B cell (primary cell): ENCODE measurements around the gene HECTD1. TPM values are rescaled to one million over a fixed set of nuclear protein-coding genes. Genes with fewer than 3 reads are reported as not detected.

ENCODE experiments used
- ATAC-seq: fragments of 200-7000 bp; cut with Tn5 transposase; one replicate; pipeline ENCODE4 v1.10.0; 2021; ENCODE audit warnings: low read depth, mild to moderate bottlenecking, moderate number of reproducible peaks, moderate library complexity
- CTCF ChIA-PET: fragments of 350-600 bp; sonication (Branson Sonifier 250); formaldehyde crosslinking; loops from one replicate; lab custom pipeline; 2021; ENCODE audit warnings: antibody characterized with exemption, inconsistent platforms; lab: Charles Lee
- POLR2A ChIA-PET: fragments of 350-600 bp; sonication (Branson Sonifier 250); formaldehyde crosslinking; loops from one replicate; lab custom pipeline; 2021; ENCODE audit warnings: antibody characterized with exemption; lab: Charles Lee
- DNase-seq: peaks from one replicate; pipeline ENCODE4 v3.0.0; 2013
- H2AFZ ChIP-seq: 2 replicates; pipeline ENCODE4 v1.6.1; 2012; ENCODE audit warnings: mild to moderate bottlenecking, low read depth, low read length; ENCODE audit not compliant: insufficient read depth, poor library complexity, severe bottlenecking
- H3K27ac ChIP-seq, 2 donors: 1 replicate in 1 of 2; 2 replicates in 1 of 2; pipeline ENCODE4 v1.5.1; 2012 to 2013; ENCODE audit warnings: low read length in 2 of 2, mild to moderate bottlenecking in 2 of 2, moderate library complexity in 1 of 2
- H3K27me3 ChIP-seq, 4 experiments: fragments of 200-600 bp in 1 of 4; sonication (generic) in 1 of 4; replicated peaks in 1 of 4; 1 replicate in 2 of 4; 2 replicates in 2 of 4; pipeline versions ENCODE4 v1.6.1 to v1.7.0; 2013 to 2016; ENCODE audit warnings: low read length in 3 of 4, mild to moderate bottlenecking in 2 of 4, mixed read lengths in 1 of 4, moderate library complexity in 1 of 4; ENCODE audit not compliant: insufficient read depth in 4 of 4, control insufficient read depth in 3 of 4; ENCODE audit errors: control extremely low read depth in 1 of 4
- H3K36me3 ChIP-seq, 2 experiments: replicated peaks in 1 of 2; 1 replicate in 1 of 2; 2 replicates in 1 of 2; pipeline versions ENCODE4 v1.6.1 to v1.7.1; 2013; ENCODE audit warnings: low read length in 1 of 2; ENCODE audit not compliant: insufficient read depth in 2 of 2, control insufficient read depth in 1 of 2; ENCODE audit errors: control extremely low read depth in 1 of 2, extremely low read depth in 1 of 2
- H3K4me1 ChIP-seq, 2 donors: fragments of 200-600 bp in 1 of 2; sonication (generic) in 1 of 2; 1 replicate in 1 of 2; 2 replicates in 1 of 2; pipeline versions ENCODE4 v1.5.1 to v1.6.1; 2013 to 2017; ENCODE audit warnings: low read length in 2 of 2; ENCODE audit not compliant: control insufficient read depth in 2 of 2, insufficient read depth in 2 of 2
- H3K4me2 ChIP-seq: replicated peaks from 2 replicates; pipeline ENCODE3; 2012; ENCODE audit warnings: mild to moderate bottlenecking, low read depth, low read length; ENCODE audit not compliant: poor library complexity, severe bottlenecking
- H3K4me3 ChIP-seq, 5 experiments: fragments of 200-600 bp in 1 of 5; sonication (generic) in 1 of 5; 1 replicate in 3 of 5; 2 replicates in 2 of 5; pipeline versions ENCODE4 v1.5.1 to v1.7.0; 2011 to 2016; ENCODE audit warnings: low read length in 4 of 5, mild to moderate bottlenecking in 4 of 5, low read depth in 2 of 5, control low read depth in 1 of 5, moderate library complexity in 1 of 5; ENCODE audit not compliant: insufficient read depth in 1 of 5; ENCODE audit errors: control extremely low read depth in 1 of 5, extremely low read depth in 1 of 5
- H3K79me2 ChIP-seq: fragments of 200-600 bp; sonication (generic); one replicate; pipeline ENCODE4 v1.6.0; 2016; ENCODE audit warnings: low read length; ENCODE audit not compliant: control insufficient read depth, insufficient read depth
- H3K9ac ChIP-seq: fragments of 200-600 bp; sonication (generic); 2 replicates; pipeline ENCODE4 v1.6.1; 2017; ENCODE audit warnings: mild to moderate bottlenecking, low read length, moderate library complexity
- H3K9me3 ChIP-seq, 3 donors: one replicate each; pipeline versions ENCODE4 v1.6.1 to v1.7.1; 2013; ENCODE audit warnings: low read length in 2 of 3; ENCODE audit not compliant: control insufficient read depth in 2 of 3, insufficient read depth in 1 of 3; ENCODE audit errors: control extremely low read depth in 1 of 3
- H4K20me1 ChIP-seq: 2 replicates; pipeline ENCODE4 v1.6.0; 2012; ENCODE audit warnings: mild to moderate bottlenecking, low read length; ENCODE audit not compliant: insufficient read depth, control insufficient read depth, poor library complexity, severe bottlenecking
- H3K27ac Mint-ChIP-seq: one replicate; pipeline ENCODE4 v1.8.0; 2021; ENCODE audit warnings: mixed read lengths
- H3K27me3 Mint-ChIP-seq: one replicate; pipeline ENCODE4 v1.8.0; 2021; ENCODE audit warnings: mixed read lengths
- H3K4me1 Mint-ChIP-seq: one replicate; pipeline ENCODE4 v1.8.0; 2021; ENCODE audit warnings: mixed read lengths
- H3K4me3 Mint-ChIP-seq: one replicate; pipeline ENCODE4 v1.8.0; 2021; ENCODE audit warnings: mixed read lengths
- H3K9me3 Mint-ChIP-seq: one replicate; pipeline ENCODE4 v1.8.0; 2022; ENCODE audit warnings: mixed read lengths; ENCODE audit not compliant: insufficient read depth
- CTCF ChIP-seq: fragments of 200-600 bp; IDR thresholded peaks from one replicate; pipeline ENCODE4 v1.8.0; 2022; ENCODE audit warnings: antibody characterized with exemption, mild to moderate bottlenecking
- EZH2 ChIP-seq: IDR thresholded peaks from 2 replicates; pipeline ENCODE4 v1.6.1; 2012; ENCODE audit warnings: borderline replicate concordance, low read depth, mild to moderate bottlenecking, moderate library complexity, low read length; ENCODE audit not compliant: insufficient read depth, poor library complexity, severe bottlenecking
- WGBS: methylation state at CpG from one replicate; pipeline ENCODE4 v1.1.5; 2013; ENCODE audit warnings: missing lambda C conversion rate; ENCODE audit not compliant: insufficient coverage; 5-methylcytosine and 5-hydroxymethylcytosine counted together
- intact Hi-C: fragments of 100-400 bp; cut with micrococcal nuclease; formaldehyde crosslinking; loops from one replicate; pipeline ENCODE4 v1.10.0; 2022
- polyA plus RNA-seq: library from polyadenylated mRNA; depleted of rRNA; stranded (reverse); fragments of >200 nt; gene quantifications from 2 replicates; pipeline ENCODE4 v1.2.3, GENCODE V29; 2012
- total RNA-seq, 2 donors: library from RNA; stranded (reverse); fragments of 120-200 nt in 1 of 2; gene quantifications; 1 replicate in 1 of 2; 2 replicates in 1 of 2; pipeline versions ENCODE4 v1.2.3 to v1.2.4, GENCODE V29; 2013 to 2022

Gene HECTD1
- total and polyA plus RNA-seq, 2 donors (not counting 1 experiment from before 2014, with no cell fraction given): 63.1 to 184 TPM

DNA sequence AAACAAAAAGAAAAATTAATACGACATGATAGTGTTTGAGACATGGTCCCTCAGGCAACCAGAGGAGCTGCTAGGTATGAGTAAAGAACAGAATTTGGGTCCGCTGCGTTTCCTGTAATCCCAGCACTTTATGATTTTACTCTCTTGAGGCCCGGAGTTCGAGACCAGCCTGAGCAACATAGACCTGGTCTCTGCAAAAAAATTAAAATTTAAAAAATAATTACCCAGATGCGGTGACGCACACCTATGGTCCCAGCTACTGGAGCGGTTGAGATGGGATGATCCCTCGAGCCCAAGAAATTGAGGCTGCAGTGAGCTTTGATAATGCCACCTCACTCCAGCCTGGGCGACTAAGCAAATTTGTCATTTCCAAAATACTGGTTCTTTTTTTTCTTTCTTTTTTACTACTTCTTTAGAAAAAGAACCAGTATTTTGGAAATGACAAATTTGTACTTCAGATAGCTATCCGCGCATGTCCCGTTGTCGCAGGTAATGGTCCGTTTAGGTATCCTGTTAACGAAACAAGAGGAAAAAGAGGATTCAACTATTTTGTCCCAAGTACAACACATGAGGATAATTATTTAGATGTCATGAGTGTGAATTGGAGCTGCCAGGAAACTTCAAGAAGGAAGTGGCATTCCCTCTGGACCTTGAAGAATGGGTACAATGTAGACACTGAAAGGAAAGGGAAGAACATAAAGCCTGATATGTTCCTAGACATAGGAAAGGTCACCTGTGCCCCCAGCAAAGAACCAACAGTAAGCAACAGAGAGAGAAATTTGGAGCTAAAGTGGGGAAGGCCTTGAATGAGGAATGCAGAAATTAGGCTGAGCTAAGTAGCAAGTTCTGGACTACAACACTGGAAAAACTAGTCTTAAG, 1.2 kb upstream of the HECTD1 start:
- no peaks in the 10 kb centered on the region for H3K27me3 Mint-ChIP-seq
- peak overlapping the region; percentile 99 for H3K4me3 Mint-ChIP-seq
- Histone ChIP-seq H3K9ac (peak overlapping the region; percentile 91), H4K20me1 (peaks cover 8% of the 10 kb centered on the region), H3K79me2 (peaks cover 31% of the 10 kb centered on the region), H3K27ac (peak overlapping the region; percentile 93 to 97), H3K36me3 (no peaks in the 10 kb centered on the region), H3K4me3 (peak overlapping the region; percentile 73 to 90 (median 78)), H3K9me3 (no peaks in the 10 kb centered on the region), H3K27me3 (no peaks in the 10 kb centered on the region), H3K4me1 (peaks cover 21 to 27% of the 10 kb centered on the region in 2 donors), H3K4me2 (peak overlapping the region; percentile 89), H2AFZ (peak overlapping the region; percentile 93)
- 52% methylated on average over 6 of the region's 16 CpGs for WGBS
- H3K9me3 Mint-ChIP-seq: no peaks in the 10 kb centered on the region
- POLR2A ChIA-PET: interaction anchor here (0.6 to 2.5 kb wide), 7 partner anchors 9 to 248 kb away, joined by 3 to 15 read pairs (median 4); partner anchors contain the start of genes DTD2, HEATR5A and STRN3
- CTCF ChIA-PET: interaction anchor here (0.6 to 2.9 kb wide), 10 partner anchors 15 to 729 kb away, joined by 3 to 10 read pairs (median 4); partner anchors contain the start of genes AP4S1 and STRN3
- intact Hi-C loops: loop anchor here (1.0 to 5.0 kb wide), 4 partner anchors 148 to 994 kb away; partner anchors contain the start of genes DTD2, RNU6-7 and RNU6-8
- H3K4me1 Mint-ChIP-seq: peaks cover 32% of the 10 kb centered on the region
- H3K27ac Mint-ChIP-seq: peak overlapping the region; percentile 99
- no peak for TF ChIP-seq EZH2
- TF ChIP-seq CTCF: no peak
- DNase-seq: no peak
- no peak for ATAC-seq
